Myocyte (in vitro differentiated cells): ENCODE results near the gene SLC37A1. TPM values are rescaled to one million over a fixed set of nuclear protein-coding genes. Genes with fewer than 3 reads are reported as not detected.

Experiments used
- DNase-seq: peaks from one replicate; pipeline ENCODE4 v3.0.0-alpha.2; 2012; ENCODE audit warnings: low read depth
- total RNA-seq: library from RNA; depleted of rRNA; stranded (reverse); fragments of >200 nt; gene quantifications from 2 replicates; pipeline ENCODE4 v1.2.3, GENCODE V29; 2014

Gene SLC37A1
- total RNA-seq, 1 donor from 2014 or later = not detected

DNA sequence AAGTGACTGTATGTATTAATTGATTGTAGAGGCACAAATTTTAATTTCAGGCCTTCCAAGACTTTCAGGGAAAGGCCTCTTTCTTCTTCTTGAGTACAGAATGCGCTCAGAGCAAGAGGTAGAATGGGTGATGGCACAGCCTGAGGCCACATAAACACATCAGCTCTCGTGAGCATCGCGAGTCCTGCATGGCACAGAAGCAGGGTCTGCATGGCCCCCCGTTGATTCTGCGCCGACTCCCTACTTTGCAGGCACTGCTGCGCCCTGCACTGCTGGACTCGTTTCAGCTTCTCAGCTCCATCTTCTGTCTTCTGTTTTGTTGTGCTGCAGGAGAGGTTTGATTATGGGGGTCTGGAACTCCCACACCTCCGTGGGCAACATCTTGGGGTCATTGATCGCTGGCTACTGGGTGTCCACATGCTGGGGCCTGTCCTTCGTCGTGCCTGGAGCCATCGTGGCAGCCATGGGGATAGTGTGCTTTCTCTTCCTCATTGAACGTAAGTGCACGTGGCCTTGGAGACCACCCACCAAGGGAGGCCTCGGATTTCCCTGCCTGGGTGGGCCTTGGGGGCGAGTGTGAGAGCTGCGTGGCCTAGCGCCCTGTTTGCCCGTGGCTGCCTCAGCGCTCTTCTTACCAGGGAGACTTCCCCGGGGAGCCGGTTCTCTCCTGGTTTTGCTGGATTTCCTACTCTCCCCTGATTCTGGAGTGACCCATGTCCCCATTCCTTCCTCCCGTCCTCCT lies 29.6 kb downstream of the SLC37A1 start:
- DNase-seq = no peak

DNA sequence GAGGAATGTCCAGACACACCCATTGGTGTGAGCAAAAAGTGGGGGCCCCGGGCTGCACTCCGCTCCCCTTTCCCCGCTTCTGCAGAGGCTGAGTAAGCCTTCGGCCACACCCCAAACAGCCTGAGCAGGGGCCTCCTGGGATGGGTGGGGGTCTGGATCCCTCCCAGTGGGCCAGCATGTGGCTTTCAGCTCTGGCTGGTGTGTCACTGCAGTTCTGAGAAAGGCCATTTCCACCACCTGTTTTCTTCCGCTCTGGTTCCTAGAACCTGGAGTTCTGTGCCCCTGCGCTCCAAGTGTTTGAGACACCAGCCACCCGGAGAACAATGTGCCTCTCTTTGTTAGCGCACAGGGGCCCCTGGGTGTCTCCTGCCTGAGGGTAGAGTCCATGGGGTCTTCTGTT lies 30.9 kb downstream of the SLC37A1 start:
- DNase-seq = no peak

DNA sequence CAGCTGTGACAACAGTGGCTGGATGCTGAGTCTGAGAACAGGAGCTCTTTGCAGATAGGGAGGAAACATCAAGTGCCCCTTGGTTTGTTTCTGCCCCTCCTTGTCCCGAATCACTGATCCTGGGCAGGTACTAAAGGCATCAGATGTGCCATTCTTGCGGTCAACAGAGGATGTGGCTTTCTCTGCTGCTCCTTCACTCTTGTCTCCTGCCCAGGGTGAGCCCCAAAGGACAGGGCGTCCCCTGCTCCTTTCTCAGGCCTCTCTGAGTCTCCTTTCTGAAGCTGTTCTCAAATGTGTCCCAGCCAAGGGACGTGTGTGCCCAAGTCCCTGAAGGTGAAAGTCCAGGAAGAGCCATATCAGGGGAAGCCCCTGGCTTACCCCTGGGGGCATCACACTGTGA lies 31.7 kb downstream of the SLC37A1 start:
- no peak for DNase-seq

DNA sequence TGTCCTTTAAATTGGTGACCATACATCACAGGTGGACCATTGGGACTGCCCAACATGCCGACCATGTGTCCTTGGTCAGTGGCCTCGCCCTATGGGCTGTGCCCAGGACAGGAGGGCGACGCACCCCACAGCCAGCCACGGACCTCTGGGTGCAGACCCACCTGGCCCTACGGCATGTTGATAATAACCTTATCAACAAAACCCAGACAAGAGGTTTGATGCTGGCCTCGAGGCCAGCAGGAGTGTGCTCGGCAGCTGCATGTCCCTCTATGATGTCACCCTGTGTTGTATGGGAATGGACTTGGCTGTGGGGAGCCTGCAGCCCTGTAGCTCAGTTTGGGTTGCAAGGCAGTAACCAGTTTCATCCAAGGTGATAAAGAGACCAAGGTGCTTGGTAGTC lies 32.1 kb downstream of the SLC37A1 start:
- no peak for DNase-seq

DNA sequence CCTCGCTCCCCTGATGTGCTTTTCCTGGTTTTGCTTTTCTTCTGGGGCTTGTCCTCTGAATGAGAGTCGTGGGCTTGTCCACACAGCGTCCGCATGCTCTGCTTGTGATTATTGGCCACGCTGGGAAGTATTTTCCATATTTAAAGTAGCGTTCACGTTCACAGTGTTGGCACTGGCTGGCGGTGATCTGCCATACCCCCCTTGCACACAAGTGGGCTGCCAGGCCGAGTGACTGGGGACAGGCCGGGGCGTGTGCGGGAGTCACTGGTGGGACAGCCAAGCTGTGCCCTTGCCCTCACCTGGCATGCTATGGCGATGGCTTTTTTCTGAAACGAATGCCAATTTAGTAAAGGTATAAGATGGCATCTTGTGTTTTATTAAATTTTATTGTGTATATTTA lies 32.8 kb downstream of the SLC37A1 start:
- DNase-seq = no peak

DNA sequence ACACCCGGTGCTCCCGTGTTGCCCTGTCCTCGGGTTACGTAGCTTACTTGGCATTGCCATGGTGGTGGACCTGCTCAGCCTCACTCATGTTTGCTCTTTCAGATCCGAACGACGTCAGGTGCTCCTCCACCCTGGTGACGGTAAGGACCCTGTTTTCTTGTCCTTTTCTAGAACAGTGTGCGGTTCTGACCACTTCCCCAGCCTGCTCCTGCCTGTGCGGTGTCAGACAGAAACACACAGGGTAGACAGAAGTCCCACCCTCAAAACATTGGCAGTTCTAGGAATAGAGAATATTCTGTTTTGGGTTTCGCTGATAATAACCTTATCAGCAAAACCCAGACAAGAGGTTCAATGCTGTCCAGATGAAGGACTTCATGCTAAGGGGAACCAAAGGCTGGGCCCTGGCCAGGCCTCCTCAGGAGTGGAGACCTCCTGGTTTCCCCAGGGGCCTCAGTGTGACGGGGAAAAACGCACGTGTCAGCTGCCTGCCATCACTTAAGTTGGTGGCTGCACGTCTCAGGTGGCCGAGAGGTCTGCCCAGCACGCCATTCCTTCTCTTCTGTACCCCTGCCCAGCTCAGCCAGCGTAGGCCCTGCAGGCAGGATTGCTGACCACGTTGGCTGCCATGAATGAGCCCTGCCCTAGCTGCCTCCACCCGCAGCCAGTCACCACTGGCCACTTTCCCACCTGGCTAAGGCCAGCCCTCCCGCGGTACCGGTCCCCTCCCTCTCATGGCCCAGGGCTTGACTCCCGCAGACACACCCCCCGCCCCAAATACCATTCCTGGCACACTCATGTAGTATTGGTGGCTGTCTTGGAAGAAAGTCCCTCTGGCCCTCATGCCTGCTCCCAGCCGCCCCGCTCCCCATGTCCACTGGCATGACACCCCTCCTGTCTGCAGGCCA lies 33.6 kb downstream of the SLC37A1 start:
- DNase-seq = no peak

DNA sequence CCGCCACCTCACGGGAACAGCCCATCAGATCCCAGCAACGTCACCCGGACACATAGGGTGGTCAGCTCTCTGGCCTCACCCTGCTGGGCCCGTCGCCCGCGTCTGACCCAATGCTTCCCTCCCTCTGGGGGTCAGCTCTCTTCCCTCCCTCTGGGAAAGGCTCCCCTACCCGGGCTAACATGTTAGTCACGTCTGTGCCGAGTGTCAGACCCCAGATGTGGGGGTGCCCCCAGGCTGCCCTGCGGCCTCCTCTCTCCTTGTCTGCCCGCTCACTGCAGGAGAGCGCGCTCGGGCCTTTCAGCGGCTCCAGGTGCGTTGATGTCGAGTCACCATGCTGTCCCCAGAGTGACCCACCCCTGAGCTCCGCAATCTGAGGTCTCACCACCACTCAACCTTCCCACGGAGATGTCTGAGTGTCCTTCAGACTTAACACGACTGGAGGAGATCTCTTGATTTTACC lies 34.3 kb downstream of the SLC37A1 start:
- DNase-seq = no peak

DNA sequence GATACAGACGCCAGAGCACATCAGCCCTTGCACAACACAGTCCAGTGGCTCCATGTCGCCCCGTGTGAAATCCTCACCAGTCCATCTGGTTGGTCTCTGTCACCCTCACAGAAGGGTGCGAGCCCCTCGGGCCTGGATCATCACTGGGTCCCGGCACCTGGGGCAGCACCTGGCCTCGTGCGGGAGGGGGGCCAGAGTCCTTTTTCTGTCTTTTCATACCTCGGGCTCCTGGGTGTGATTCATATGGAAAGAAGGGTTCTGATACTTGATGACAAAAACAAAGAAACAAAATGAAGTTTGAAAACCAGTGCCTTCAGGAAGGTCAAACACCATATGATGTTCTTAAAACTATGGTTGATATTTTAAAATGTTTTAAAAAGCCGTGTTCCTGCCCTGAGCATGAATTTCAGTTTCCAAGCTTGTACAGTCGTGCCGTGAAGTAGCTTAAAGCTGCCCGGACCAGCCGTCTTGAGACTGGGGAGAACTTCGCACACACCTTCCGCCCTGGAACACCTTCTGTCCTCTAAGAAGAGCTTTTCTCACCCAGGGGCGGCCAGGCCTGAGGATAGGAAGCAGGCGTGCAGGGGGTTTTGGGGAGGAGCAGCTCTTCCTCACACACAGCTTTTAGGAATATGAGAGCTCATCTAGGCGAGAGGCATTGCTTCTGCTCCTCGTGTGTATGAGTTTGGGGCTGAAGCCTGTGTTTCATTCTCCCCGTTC lies 35.2 kb downstream of the SLC37A1 start:
- no peak for DNase-seq

DNA sequence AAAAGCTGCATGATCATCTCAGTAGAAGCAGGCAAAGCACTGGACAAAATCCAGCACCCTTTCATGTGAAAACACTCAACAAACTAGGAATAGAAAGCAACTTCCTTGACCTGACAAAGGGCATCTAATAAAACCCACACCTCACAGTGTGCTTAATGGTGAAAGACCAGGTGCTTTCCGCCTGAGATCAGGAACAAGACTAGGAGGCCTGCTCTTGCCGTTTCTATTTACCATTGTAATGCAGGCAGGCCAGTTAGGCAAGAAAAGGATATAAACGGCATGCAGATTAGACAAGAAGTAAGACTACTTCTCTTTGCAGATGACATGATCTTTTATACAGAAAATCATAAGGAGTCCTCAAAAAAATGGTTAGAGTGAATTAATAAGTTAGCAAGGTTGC lies 37.2 kb downstream of the SLC37A1 start:
- no peak for DNase-seq

DNA sequence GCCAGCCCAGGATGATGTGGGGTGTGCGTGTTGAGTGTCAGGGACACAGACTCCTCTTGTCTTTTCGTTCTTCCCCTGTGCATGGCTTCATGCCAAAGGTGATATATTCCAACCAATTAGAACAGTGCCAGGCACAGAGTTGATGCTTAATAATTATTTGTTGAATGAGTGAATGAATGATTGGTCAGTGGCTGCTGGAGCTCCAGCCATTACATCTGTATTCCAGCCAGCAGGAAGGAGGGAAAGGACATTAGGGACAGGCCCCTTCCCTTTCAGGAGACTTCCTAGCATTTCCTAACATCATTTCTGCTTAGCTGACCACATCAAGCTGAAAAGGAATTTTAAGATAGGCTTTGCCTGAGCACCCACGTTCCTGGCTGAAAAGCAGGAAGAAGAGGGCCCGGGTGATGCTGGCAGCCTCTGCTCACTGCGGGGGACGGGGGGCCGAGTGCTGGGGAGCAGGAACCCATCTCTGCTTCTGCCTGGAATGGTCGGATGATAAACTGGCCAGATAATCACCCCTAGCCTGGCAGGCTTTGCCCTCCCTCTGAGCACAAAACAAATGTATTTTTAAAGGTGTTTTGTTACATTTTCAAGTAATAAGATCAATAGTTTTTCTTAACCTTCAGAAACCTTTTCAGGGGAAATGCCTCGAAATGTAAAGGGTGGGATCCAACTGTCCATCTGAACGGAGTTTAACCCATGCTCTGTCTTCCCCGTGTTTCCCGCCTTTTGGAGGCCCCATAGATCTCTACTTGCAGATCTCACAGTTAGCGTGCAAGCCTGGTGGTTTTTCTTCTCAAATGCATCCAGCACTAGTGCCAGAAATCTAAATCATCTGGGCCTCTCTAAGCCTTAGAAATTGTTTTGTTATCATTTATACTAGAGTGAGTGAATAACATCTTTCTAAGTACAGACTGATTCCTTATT lies 39.0 kb downstream of the SLC37A1 start:
- no peak for DNase-seq

DNA sequence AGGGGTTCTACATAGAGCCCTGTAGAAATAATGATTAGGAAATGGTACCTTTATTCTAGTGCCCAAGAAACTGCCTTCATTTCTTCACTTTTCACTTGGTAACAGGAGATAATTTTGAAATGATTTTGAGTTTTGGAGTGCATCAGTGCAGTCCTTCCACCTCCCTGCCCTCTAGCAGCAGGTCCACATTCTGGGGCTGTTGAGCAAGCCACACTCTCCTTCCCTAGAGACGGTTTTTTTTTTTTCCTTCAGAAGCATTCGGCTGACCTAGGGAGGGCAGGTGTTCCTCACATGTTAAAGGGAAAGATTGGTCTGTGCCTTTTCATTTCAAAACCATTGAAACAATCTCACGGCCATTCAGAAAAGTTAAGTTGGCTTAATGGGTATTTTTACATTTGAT lies 39.8 kb downstream of the SLC37A1 start:
- DNase-seq = no peak

DNA sequence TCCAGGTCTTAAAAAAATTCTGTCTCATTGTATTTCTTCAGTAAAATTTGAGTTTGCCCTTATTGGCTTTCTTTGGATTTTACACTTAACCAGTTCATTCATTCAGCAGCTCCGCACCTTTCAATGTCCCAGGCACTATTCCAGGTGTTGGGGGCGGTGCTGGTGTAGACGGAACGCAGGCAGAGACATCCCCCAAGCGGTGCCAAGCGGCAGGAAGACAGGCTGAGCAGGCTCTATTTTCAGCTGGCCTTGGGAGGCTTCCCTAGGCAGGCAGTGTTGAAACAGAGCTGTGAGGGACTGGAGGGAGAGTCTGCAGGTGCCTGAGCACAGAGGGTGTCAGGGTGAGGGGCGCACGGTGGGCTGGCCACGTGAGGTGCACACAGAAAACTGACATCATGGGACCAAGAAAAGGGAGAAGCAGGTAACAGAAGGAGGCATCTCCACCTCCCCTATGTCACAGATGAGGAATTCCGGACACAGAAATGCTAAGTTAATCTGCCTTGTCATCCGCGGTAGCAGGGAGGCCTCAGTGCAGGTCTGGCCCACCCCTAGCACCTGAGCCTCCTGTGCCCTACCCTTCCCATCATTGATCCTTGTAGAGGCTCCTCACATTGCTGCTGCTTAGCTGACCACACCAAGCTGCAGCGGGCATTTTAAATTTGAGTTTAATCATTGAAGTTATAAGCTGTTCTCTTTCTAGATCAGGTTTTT lies 40.8 kb downstream of the SLC37A1 start:
- no peak for DNase-seq

DNA sequence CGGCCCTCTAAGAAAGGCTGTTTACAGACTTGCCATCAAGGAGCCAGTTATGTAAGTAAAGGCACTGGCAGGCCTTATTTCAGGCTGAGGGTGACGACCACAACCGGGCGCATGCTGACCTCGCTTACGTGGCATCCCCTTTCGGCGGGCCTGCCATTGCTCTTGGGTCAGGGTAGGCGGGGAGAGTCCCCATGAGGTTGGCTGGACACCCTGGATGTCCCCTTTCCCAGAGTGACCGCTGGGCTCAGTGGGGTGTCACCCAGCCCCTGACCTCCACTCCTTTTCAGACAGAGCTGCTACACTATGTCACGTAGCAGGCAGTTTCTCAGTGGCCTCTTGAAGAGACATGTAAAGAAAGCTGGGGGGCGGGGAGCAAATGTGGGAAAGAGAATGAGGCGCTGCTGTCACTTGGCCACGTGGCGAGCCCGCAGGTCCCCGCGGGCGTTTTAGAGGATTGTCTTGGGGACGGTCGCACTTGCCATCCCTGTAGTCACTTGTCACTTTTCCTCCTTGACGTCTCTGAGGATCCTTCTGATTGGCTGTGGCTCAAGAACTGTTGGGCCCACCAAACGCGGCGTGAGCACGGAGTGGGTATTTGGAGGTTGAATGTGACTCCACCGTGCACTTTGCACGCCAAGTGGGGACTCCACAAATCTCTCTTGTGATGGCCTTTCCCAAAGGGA lies 42.2 kb downstream of the SLC37A1 start:
- DNase-seq = no peak

DNA sequence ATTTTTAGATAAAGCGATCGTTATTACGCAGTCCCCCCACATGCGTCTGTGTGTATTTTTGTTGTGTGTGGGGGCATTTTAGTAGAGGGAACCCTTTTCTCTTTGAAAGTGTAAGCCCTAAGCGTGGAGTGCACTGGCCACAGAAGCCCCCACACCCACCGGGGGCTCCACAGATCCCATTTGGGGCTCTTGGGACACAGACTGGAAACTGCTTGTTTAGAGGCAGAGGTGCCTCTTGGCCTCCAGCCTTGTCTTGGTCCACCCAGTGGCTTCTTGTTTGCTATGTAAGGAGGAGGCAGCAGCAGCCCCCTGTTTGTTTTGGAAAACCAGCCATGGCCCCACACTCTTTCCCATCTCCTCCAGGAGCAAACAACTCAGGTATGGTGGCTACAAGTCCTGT lies 42.8 kb downstream of the SLC37A1 start:
- DNase-seq = no peak

DNA sequence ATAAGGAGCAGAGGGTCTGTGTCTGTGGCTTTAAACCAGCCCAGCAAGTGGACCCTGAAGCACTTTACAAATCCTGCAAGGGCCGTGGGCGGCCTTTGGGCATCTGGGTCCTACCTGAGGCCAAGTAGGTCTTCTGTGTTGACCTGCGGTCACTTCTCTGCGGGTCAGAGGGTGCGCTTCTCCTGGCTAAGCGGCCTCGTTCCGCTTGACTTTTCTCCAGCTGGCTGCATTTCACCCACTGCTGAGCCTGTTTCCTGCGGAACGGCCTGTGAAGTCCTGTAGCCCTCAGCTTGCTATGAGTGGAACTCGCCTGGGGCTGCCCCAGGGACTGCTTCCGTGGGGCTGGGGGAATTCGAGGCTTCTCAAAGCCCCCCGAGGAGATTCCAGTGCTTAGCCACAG lies 43.3 kb downstream of the SLC37A1 start:
- no peak for DNase-seq

DNA sequence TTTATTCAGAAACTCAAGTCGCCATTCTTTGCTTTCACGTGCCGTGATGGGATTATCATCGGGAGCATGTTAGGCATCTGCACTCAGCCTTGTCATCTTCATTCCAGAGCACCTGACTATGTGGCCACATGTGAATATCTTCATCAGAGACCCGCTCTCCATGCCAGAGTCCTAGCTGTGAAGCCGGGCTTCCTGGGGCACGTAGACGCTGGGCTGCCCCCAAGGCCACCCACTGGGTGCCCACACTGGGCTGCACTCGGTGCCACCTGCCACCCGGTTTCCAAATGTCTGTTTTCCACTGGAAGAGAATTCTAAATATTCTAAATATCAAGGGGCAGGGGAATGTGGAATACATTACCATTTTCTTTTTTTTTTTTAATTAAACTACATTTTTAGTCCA lies 43.8 kb downstream of the SLC37A1 start:
- DNase-seq = no peak

DNA sequence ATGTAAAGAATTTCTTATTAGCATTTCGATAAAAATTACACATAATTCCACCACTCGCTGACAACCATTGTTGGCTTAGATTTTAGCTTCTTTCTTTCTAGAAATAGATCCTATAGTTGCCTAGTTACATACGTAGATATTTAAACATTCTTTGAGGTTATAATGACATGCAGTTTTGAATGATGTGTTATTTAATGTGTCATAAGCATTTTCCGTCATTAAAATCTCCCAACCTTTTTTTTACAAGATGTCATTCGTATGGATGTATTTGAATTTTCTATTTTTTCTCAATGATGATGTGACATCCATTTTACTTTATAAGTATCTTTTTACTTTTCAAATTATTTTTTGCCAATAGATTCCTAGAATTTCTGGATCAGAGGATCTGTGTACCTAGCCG lies 44.7 kb downstream of the SLC37A1 start:
- no peak for DNase-seq

DNA sequence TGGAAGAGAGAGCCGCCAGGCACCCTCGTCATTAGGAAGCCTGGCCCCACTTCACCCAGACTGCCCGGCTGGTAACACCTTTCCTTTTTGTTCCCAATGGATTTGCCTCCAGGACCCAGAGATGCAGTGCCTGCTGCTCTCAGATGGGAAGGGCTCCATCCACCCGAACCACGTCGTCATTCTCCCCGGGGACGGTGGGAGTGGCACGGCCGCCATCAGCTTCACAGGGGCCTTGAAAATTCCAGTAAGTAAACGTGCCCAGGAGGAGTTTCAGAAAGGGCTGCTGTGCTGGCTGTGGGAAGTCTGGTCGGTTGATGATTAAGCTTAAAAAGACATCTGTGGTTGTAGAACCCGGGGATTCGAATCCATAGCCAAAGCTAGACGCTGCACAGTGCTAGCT lies 45.2 kb downstream of the SLC37A1 start:
- no peak for DNase-seq

DNA sequence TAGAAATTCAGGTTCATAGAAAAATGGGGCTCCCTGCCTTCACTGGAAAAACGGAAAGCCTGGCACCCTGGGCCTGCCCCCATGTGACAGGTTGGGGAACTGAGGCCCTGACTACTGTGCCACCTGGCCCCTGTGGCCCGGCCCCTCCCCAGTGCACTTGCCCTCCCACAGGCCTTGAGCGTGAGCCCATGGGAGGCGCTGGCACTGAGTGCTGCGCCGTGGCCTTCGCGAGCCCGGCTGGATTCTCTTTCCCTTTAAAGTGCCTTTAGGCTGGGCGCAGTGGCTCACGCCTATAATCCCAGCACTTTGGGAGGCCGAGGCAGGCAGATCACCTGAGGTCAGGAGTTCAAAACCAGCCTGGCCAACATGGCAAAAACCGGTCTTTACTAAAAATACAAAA lies 45.7 kb downstream of the SLC37A1 start:
- DNase-seq = no peak
